Mucosa of descending colon (tissue), 3 donors: Measurements from ENCODE around the gene ANAPC2. TPM values are rescaled to one million over a fixed set of nuclear protein-coding genes. Genes with fewer than 3 reads are reported as not detected.

Experiments
- ATAC-seq: fragments of 200-7000 bp; cut with Tn5 transposase; one replicate; pipeline ENCODE4 v1.9.1; 2020; ENCODE audit warnings: mild to moderate bottlenecking, moderate library complexity
- DNase-seq, 3 donors: peaks; one replicate each; pipeline ENCODE4 v3.0.0-alpha.2; 2020
- H3K36me3 ChIP-seq: fragments of 200-600 bp; one replicate; pipeline ENCODE4 v1.8.0; 2021; ENCODE audit warnings: low read depth, mild to moderate bottlenecking
- H3K4me1 ChIP-seq: fragments of 200-600 bp; one replicate; pipeline ENCODE4 v1.8.0; 2021; ENCODE audit warnings: low read depth, mild to moderate bottlenecking
- H3K4me3 ChIP-seq: fragments of 200-600 bp; one replicate; pipeline ENCODE4 v1.8.0; 2021; ENCODE audit warnings: mild to moderate bottlenecking
- H3K9me3 ChIP-seq: fragments of 200-600 bp; one replicate; pipeline ENCODE4 v1.8.0; 2021; ENCODE audit warnings: mild to moderate bottlenecking
- intact Hi-C, 2 donors: fragments of 100-400 bp; cut with DNase I in 1 of 2; cut with micrococcal nuclease in 1 of 2; formaldehyde crosslinking; loops; one replicate each; pipeline versions ENCODE4 v1.11.0 to v1.11.1; 2022; cut with DNase I, micrococcal nuclease
- long read RNA-seq, 2 donors: library from polyadenylated mRNA; unstranded; transcript quantifications; one replicate each; pipeline ENCODE4 v2.0.0, GENCODE V29; 2019 to 2021
- total RNA-seq, 3 donors: library from RNA; stranded (reverse); fragmentation: NEBNext Ultra II Directional in 2 of 3; extraction: Animal tissue kit (Norgen Biotek cat#: 25700) in 2 of 3; gene quantifications; one replicate each; pipeline versions ENCODE4 v1.2.1 to v1.2.4, GENCODE V29; 2021 to 2023
- TF ChIP-seq, protein P1 (sequence below): fragments of 200-600 bp; IDR thresholded peaks from one replicate; pipeline ENCODE4 v1.8.0; 2022; ENCODE audit warnings: antibody characterized with exemption, mild to moderate bottlenecking
- donor health status: DM: no; HTN: no; CAD: no; lungs with moderate emphysema.
- donor health status: DM: no; HTN: no; CAD: no.
- donor health status: DM: no; HTN: yes; CAD: no.

The ANAPC2 gene, protein sequence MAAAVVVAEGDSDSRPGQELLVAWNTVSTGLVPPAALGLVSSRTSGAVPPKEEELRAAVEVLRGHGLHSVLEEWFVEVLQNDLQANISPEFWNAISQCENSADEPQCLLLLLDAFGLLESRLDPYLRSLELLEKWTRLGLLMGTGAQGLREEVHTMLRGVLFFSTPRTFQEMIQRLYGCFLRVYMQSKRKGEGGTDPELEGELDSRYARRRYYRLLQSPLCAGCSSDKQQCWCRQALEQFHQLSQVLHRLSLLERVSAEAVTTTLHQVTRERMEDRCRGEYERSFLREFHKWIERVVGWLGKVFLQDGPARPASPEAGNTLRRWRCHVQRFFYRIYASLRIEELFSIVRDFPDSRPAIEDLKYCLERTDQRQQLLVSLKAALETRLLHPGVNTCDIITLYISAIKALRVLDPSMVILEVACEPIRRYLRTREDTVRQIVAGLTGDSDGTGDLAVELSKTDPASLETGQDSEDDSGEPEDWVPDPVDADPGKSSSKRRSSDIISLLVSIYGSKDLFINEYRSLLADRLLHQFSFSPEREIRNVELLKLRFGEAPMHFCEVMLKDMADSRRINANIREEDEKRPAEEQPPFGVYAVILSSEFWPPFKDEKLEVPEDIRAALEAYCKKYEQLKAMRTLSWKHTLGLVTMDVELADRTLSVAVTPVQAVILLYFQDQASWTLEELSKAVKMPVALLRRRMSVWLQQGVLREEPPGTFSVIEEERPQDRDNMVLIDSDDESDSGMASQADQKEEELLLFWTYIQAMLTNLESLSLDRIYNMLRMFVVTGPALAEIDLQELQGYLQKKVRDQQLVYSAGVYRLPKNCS
- total RNA-seq = 10 to 100 TPM; 60.8 to 65.9 (median 61.7) TPM
- long read RNA-seq, donor 1, partial matches to known transcripts = 1 of 10 reads
- long read RNA-seq, donor 1, other reads (novel, unspliced or antisense) = 4 of 10 reads
- long read RNA-seq, donor 2, partial matches to known transcripts = 0 of 2 reads
- long read RNA-seq, donor 2, other reads (novel, unspliced or antisense) = 0 of 2 reads

GRCh38 chr9:137188490-137189296 is at the start of gene ANAPC2, which contains the start of gene SSNA1:
Gene ANAPC2, minus strand, starts transcription at chr9:137188560. Its CDS starts 28 bp downstream, at chr9:137188532.
Gene SSNA1, plus strand, starts transcription at chr9:137188676. Its CDS starts 51 bp downstream, at chr9:137188727.
- Histone ChIP-seq H3K4me1 (peaks cover 43% of the 10 kb centered on the region), H3K36me3 (no peaks in the 10 kb centered on the region)
- ATAC-seq = peak; percentile 90

DNA sequence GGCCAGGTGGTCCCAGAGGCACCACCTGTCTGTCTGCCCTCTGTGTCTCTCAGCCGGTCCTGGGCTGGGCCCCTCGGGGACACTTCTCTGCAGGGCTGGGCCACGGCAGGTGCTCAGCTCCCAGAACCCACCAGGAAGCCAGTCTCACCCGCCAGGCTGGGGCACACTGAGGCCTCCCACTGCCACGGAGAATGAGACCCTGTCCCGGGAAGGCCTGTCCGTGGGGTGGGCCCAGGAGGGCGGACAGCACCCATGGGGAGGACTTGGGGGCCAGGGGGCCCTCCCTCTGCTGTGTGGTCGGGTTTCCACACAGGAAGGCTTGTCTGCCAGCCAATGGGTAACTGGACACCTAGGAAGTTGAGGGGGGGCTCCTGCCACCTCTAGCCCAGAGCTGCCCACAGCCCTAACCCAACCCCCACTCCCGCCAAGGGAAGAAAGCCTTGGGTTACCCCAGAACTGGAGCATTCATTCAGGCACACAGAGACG is 48.6 kb upstream of the ANAPC2 start:
- H3K36me3 ChIP-seq = peaks cover 4% of the 10 kb centered on the region
- DNase-seq = peak in 1 of 3 donors; percentile 23
- intact Hi-C loops = loop anchor here (5.0 kb wide), 1 partner anchor 120 kb away; no protein-coding TSS in a partner anchor
- peaks cover 46% of the 10 kb centered on the region for H3K4me1 ChIP-seq
- H3K9me3 ChIP-seq = no peaks in the 10 kb centered on the region
- H3K4me3 ChIP-seq = no peak overlapping the region
- TF ChIP-seq, protein P1, sequence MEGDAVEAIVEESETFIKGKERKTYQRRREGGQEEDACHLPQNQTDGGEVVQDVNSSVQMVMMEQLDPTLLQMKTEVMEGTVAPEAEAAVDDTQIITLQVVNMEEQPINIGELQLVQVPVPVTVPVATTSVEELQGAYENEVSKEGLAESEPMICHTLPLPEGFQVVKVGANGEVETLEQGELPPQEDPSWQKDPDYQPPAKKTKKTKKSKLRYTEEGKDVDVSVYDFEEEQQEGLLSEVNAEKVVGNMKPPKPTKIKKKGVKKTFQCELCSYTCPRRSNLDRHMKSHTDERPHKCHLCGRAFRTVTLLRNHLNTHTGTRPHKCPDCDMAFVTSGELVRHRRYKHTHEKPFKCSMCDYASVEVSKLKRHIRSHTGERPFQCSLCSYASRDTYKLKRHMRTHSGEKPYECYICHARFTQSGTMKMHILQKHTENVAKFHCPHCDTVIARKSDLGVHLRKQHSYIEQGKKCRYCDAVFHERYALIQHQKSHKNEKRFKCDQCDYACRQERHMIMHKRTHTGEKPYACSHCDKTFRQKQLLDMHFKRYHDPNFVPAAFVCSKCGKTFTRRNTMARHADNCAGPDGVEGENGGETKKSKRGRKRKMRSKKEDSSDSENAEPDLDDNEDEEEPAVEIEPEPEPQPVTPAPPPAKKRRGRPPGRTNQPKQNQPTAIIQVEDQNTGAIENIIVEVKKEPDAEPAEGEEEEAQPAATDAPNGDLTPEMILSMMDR = no peak
- no peak for ATAC-seq

More at GRCh38 chr9:137188490-137189296, at the start of gene ANAPC2, which contains the start of gene SSNA1:
- DNase-seq = peak; percentile 94 to 98 (median 95)
- Histone ChIP-seq H3K9me3 (no peaks in the 10 kb centered on the region), H3K4me3 (peak within 1 kb of the TSS; percentile 85)
- intact Hi-C loops = no loop called here
- TF ChIP-seq, protein P1 = no peak

- Histone ChIP-seq H3K36me3 (peaks cover 4% of the 10 kb centered on the region), H3K4me1 (peaks cover 46% of the 10 kb centered on the region), H3K4me3 (no peak overlapping the region), H3K9me3 (no peaks in the 10 kb centered on the region)
- DNase-seq (peak; percentile 92 to 96 (median 93)), ATAC-seq (peak; percentile 51)
- intact Hi-C loops = loop anchor here (5.0 kb wide), 1 partner anchor 119 kb away; no protein-coding TSS in a partner anchor
- TF ChIP-seq, protein P1 = peak; percentile 99
Observed at GRCh38 chr9:137236238-137236935, 48.0 kb upstream of the ANAPC2 start.

GRCh38 chr9:137235424-137236237 is 47.3 kb upstream of the ANAPC2 start:
- H3K4me3 ChIP-seq = no peak overlapping the region
- no peaks in the 10 kb centered on the region for H3K36me3 ChIP-seq
- H3K9me3 ChIP-seq = no peaks in the 10 kb centered on the region
- peak in 1 of 3 donors; percentile 19 for DNase-seq
- peaks cover 41% of the 10 kb centered on the region for H3K4me1 ChIP-seq
- intact Hi-C loops = loop anchor here (5.0 kb wide), 1 partner anchor 118 kb away; no protein-coding TSS in a partner anchor
- TF ChIP-seq, protein P1 = no peak
- ATAC-seq = no peak
